Psoas muscle (tissue), 8 donors: Measurements from ENCODE around the gene OSTM1. TPM values are rescaled to one million over a fixed set of nuclear protein-coding genes. Genes with fewer than 3 reads are reported as not detected.
A peak's percentile ranks its signal among the peaks of the same experiment; 100 is the strongest.

Experiments
- ATAC-seq, 4 donors: fragments of 200-7000 bp; cut with Tn5 transposase; one replicate each; pipeline ENCODE4 v1.9.1; 2020; ENCODE audit warnings: moderate library complexity in 3 of 4, mild to moderate bottlenecking in 2 of 4
- DNase-seq, 2 donors: peaks; one replicate each; pipeline ENCODE4 v3.0.0-alpha.2; 2020
- H3K27ac ChIP-seq: fragments of 200-600 bp; one replicate; pipeline ENCODE4 v1.8.0; 2022
- H3K27me3 ChIP-seq, 3 donors: fragments of 200-600 bp in 1 of 3; one replicate each; pipeline versions ENCODE4 v1.6.1 to v1.8.0; 2013 to 2022; ENCODE audit warnings: low read length in 2 of 3, mild to moderate bottlenecking in 2 of 3, moderate library complexity in 1 of 3; ENCODE audit not compliant: insufficient read depth in 3 of 3
- H3K36me3 ChIP-seq, 2 donors: fragments of 200-600 bp in 1 of 2; one replicate each; pipeline versions ENCODE4 v1.6.1 to v1.8.0; 2013 to 2022; ENCODE audit warnings: low read depth in 1 of 2, mild to moderate bottlenecking in 1 of 2, moderate library complexity in 1 of 2; ENCODE audit not compliant: insufficient read depth in 1 of 2
- H3K4me1 ChIP-seq: fragments of 200-600 bp; one replicate; pipeline ENCODE4 v1.8.0; 2022
- H3K4me3 ChIP-seq: fragments of 200-600 bp; one replicate; pipeline ENCODE4 v1.8.0; 2022; ENCODE audit warnings: mild to moderate bottlenecking
- H3K9me3 ChIP-seq: fragments of 200-600 bp; one replicate; pipeline ENCODE4 v1.8.0; 2022
- CTCF ChIP-seq: fragments of 200-600 bp; IDR thresholded peaks from one replicate; pipeline ENCODE4 v1.8.0; 2022; ENCODE audit warnings: antibody characterized with exemption
- WGBS, 3 donors: extraction: QIAGEN DNeasy Blood & Tissue Kit; methylation state at CpG; one replicate each; pipeline versions ENCODE4 v1.1.6 to v1.1.7; 2013; 5-methylcytosine and 5-hydroxymethylcytosine counted together
- intact Hi-C, 2 donors: fragments of 100-400 bp; cut with DNase I; formaldehyde crosslinking; loops; one replicate each; pipeline versions ENCODE4 v1.11.0 to v1.14.2; 2022
- polyA plus RNA-seq, 3 donors: library from polyadenylated mRNA; stranded (reverse); fragments of 200-250 nt; gene quantifications; one replicate each; pipeline ENCODE4 v1.2.3, GENCODE V29; 2013
- total RNA-seq, 4 donors: library from RNA; stranded (reverse); fragmentation: NEBNext Ultra II Directional in 2 of 4; extraction: Animal tissue kit (Norgen Biotek cat#: 25700) in 2 of 4; gene quantifications; one replicate each; pipeline versions ENCODE4 v1.2.1 to v1.2.4, GENCODE V29; 2021 to 2023
- donor health status: healthy with polysubstance abuse.
- donor health status: DM: no; HTN: no; CAD: no; lungs with moderate emphysema.
- donor health status: Bipolar disorder and iron deficiency.
- donor health status: healthy.
- donor health status: DM: yes; HTN: yes; CAD: no.
- donor health status: DM: no; HTN: no; CAD: no.
- donor health status: DM: no; HTN: no; CAD: no.
- donor health status: DM: yes; HTN: yes; CAD: no.

The OSTM1 gene
- total and polyA plus RNA-seq, 7 donors = 15.6 to 29.8 (median 23.0) TPM

- WGBS, 3 donors = 2% methylated on average over 51 to 72 of the region's 72 CpGs
- H3K9me3 ChIP-seq = no peaks in the 10 kb centered on the region
- no peak overlapping the region for H3K27ac ChIP-seq
- H3K4me3 ChIP-seq = peak overlapping the region; percentile 82
- H3K27me3 ChIP-seq = peaks cover 0 to 94% (median 60%) of the 10 kb centered on the region in 3 donors
- TF ChIP-seq CTCF = no peak
- peaks cover 22% of the 10 kb centered on the region for H3K4me1 ChIP-seq
- intact Hi-C loops = loop anchor here (5.0 to 10.0 kb wide), 3 partner anchors 50 to 407 kb away; partner anchors contain the start of gene NR2E1 (in 2 of the 2)
- ATAC-seq = peak; percentile 46 to 67 (median 56)
- peak; percentile 31 to 57 for DNase-seq
- H3K36me3 ChIP-seq = no peaks in the 10 kb centered on the region
These were observed 43.2 kb upstream of the OSTM1 start for GRCh38 chr6:108117427-108118358.

GRCh38 chr6:108116546-108117426 lies 42.2 kb upstream of the OSTM1 start:
- H3K27ac ChIP-seq = no peak overlapping the region
- WGBS, 3 donors = 12 to 25% (median 17%) methylated on average over 43 to 46 of the region's 46 CpGs
- peak overlapping the region; percentile 82 for H3K4me3 ChIP-seq
- H3K9me3 ChIP-seq = no peaks in the 10 kb centered on the region
- peaks cover 22% of the 10 kb centered on the region for H3K4me1 ChIP-seq
- H3K36me3 ChIP-seq = no peaks in the 10 kb centered on the region
- DNase-seq (no peak), ATAC-seq (peak in 2 of 4 donors; percentile 4 to 5)
- intact Hi-C loops = loop anchor here (5.0 to 10.0 kb wide), 3 partner anchors 51 to 408 kb away; partner anchors contain the start of gene NR2E1 (in 2 of the 2)
- H3K27me3 ChIP-seq = peaks cover 0 to 93% (median 56%) of the 10 kb centered on the region in 3 donors
- TF ChIP-seq CTCF = no peak

GRCh38 chr6:108115598-108116058 lies 41.1 kb upstream of the OSTM1 start:
- peak in 2 of 4 donors; percentile 29 to 35 for ATAC-seq
- intact Hi-C loops = loop anchor here (5.0 to 10.0 kb wide), 3 partner anchors 52 to 409 kb away; partner anchors contain the start of gene NR2E1 (in 2 of the 2)
- TF ChIP-seq CTCF = peak; percentile 22
- no peaks in the 10 kb centered on the region for H3K36me3 ChIP-seq
- H3K27me3 ChIP-seq = peaks cover 0 to 94% (median 52%) of the 10 kb centered on the region in 3 donors
- H3K4me3 ChIP-seq = peak overlapping the region; percentile 63
- peaks cover 22% of the 10 kb centered on the region for H3K4me1 ChIP-seq
- no peak overlapping the region for H3K27ac ChIP-seq
- 8 to 21% (median 16%) methylated on average over 20 of the region's 20 CpGs for whole genome bisulfite sequencing, 3 donors
- peak in 1 of 2 donors; percentile 57 for DNase-seq
- no peaks in the 10 kb centered on the region for H3K9me3 ChIP-seq

DNA sequence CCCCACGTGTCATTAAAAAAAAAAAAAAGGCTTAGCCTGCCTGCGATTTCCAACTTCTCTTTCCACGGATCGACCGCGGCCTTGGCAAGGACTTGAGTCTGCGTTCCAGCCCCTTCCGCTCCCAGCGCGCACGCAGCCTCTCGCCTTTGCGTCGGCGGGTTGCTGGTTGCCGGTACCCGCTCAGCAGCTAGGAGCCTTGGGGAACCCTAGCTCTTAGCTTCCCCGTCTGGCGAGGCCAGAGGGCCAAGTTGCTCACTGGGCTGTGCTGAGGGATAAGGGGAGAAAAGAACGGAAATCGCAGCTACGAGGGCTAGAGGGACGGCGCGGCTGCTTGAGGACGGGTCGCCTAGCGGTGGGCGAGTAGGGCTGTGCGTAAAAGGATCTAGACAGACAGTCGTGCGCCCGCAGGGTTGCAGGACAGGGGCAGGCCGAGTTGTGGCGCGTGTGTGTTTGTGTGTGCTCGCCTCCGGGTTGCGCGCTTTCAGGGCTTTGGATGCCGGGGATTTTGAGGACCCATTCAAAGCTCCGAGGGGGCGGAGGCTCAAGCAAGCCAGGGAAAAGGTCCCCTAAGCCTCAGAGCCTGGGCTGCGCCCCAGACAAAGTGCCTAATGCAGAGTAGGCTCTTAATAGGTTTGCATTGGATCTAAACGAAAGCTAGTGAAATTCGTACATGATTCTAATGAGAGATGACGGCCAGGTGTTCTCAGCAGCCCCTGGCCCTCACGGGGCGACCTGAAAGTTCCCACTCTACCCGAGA lies 40.5 kb upstream of the OSTM1 start:
- no peak overlapping the region for H3K27ac ChIP-seq
- peak; percentile 11 for TF ChIP-seq CTCF
- peaks cover 22% of the 10 kb centered on the region for H3K4me1 ChIP-seq
- H3K9me3 ChIP-seq = no peaks in the 10 kb centered on the region
- intact Hi-C loops = loop anchor here (5.0 to 10.0 kb wide), 4 partner anchors 52 to 410 kb away; partner anchors contain the start of gene NR2E1 (in 2 of the 2)
- ATAC-seq = peak in 3 of 4 donors; percentile 43 to 51 (median 49)
- peaks cover 0 to 94% (median 47%) of the 10 kb centered on the region in 3 donors for H3K27me3 ChIP-seq
- 2 to 3% (median 2%) methylated on average over 48 to 50 of the region's 50 CpGs for WGBS, 3 donors
- no peaks in the 10 kb centered on the region for H3K36me3 ChIP-seq
- DNase-seq = peak; percentile 65 to 70
- H3K4me3 ChIP-seq = peak overlapping the region; percentile 63
